A673 (cell line): ENCODE results near the gene CUL2. TPM values are rescaled to one million over a fixed set of nuclear protein-coding genes. Genes with fewer than 3 reads are reported as not detected.
"Not testable (repeated sequence)": the region's sequence is repeated elsewhere in the genome, so short reads cannot be mapped to it uniquely, and the experiment has no call there.

Experiments used
- BruUV-seq: library from RNA; stranded (reverse); fragments of 400-500 nt; replicated peaks from 2 replicates; lab custom pipeline; 2021; lab: Mats Ljungman, UMichigan
- CTCF ChIA-PET: fragments of 300-600 bp; sonication (Branson Sonifier 250); formaldehyde crosslinking; loops from one replicate; lab custom pipeline; 2022; ENCODE audit warnings: antibody characterized with exemption; lab: Charles Lee
- POLR2A ChIA-PET: fragments of 300-600 bp; sonication (Branson Sonifier 250); formaldehyde crosslinking; loops from one replicate; lab custom pipeline; 2022; ENCODE audit warnings: antibody characterized with exemption; ENCODE audit not compliant: low non-redundant PET; lab: Charles Lee
- DNase-seq: peaks from one replicate; pipeline ENCODE4 v3.0.0-alpha.2; 2015; ENCODE audit warnings: low spot score
- H3K27ac ChIP-seq: fragments of 200-600 bp; sonication (generic); 2 replicates; pipeline ENCODE4 v1.5.1; 2016; ENCODE audit warnings: mixed run types, low read depth, mild to moderate bottlenecking, mixed read lengths, antibody characterized with exemption, low read length; ENCODE audit not compliant: poor library complexity, severe bottlenecking
- H3K27me3 ChIP-seq: fragments of 200-600 bp; sonication (generic); replicated peaks from 2 replicates; pipeline ENCODE4 v1.6.1; 2017; ENCODE audit warnings: mixed run types, low read depth, mild to moderate bottlenecking, mixed read lengths, antibody characterized with exemption, low read length; ENCODE audit not compliant: insufficient read depth, poor library complexity
- H3K36me3 ChIP-seq: fragments of 200-600 bp; sonication (generic); 2 replicates; pipeline ENCODE4 v1.6.1; 2016; ENCODE audit warnings: mixed run types, mild to moderate bottlenecking, mixed read lengths, antibody characterized with exemption, low read length; ENCODE audit not compliant: insufficient read depth, poor library complexity, severe bottlenecking
- H3K4me1 ChIP-seq: fragments of 200-600 bp; sonication (generic); 2 replicates; pipeline ENCODE4 v1.6.1; 2017; ENCODE audit warnings: mixed run types, mild to moderate bottlenecking, mixed read lengths, antibody characterized with exemption, low read length; ENCODE audit not compliant: insufficient read depth, poor library complexity, severe bottlenecking
- H3K4me3 ChIP-seq: fragments of 200-600 bp; sonication (generic); 2 replicates; pipeline ENCODE4 v1.5.1; 2016; ENCODE audit warnings: low read depth, mixed run types, mild to moderate bottlenecking, mixed read lengths, low read length; ENCODE audit not compliant: poor library complexity, severe bottlenecking
- H3K9me3 ChIP-seq: fragments of 200-600 bp; sonication (generic); 2 replicates; pipeline ENCODE4 v1.6.1; 2016; ENCODE audit warnings: mixed run types, low read depth, mild to moderate bottlenecking, mixed read lengths, antibody characterized with exemption, low read length; ENCODE audit not compliant: poor library complexity, severe bottlenecking
- EZH2 ChIP-seq: fragments of 200-600 bp; sonication (generic); IDR thresholded peaks from 2 replicates; pipeline ENCODE4 v1.6.1; 2017; ENCODE audit warnings: borderline replicate concordance, low read depth, mild to moderate bottlenecking, mixed read lengths, antibody characterized with exemption, low read length; ENCODE audit not compliant: poor library complexity, severe bottlenecking
- intact Hi-C: fragments of 100-400 bp; cut with micrococcal nuclease; formaldehyde crosslinking; loops from one replicate; pipeline ENCODE4 v1.10.0; 2022; ENCODE audit not compliant: unreplicated experiment
- total RNA-seq: library from RNA; stranded (reverse); gene quantifications from 2 replicates; pipeline ENCODE4 v1.2.3, GENCODE V29; 2021
- TF ChIP-seq, protein P1 (sequence below): fragments of 300-800, 200-600 bp; sonication (generic); conservative IDR thresholded peaks from 2 replicates; pipeline ENCODE4 v1.5.1; 2017; ENCODE audit warnings: low read depth, mild to moderate bottlenecking, antibody characterized with exemption, low read length, moderate library complexity, mixed read lengths

CUL2 gene
- total RNA-seq, 1 experiment from 2014 or later: 45.2 TPM

DNA sequence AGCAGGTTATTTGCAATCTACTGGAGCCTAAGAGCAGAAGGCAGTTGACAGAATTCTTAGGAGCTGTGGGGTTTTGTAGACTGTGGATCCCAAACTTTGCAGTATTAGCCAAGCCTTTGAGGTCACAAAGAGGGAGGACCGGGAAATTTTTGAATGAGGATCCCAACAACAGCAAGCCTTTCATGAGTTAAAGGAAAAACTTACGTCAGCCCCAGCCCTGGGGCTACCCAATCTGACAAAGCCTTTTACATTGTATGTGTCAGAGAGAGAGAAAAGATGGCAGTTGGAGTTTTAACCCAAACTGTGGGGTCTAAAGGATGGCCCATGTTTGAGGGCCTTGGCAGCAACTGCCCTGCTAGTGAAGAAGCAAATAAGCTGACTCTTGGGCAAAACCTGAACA is 117.5 kb downstream of the CUL2 start:
- H3K9me3 ChIP-seq, CTCF ChIA-PET, H3K4me3 ChIP-seq, H3K27ac ChIP-seq, BruUV-seq, H3K36me3 ChIP-seq, H3K27me3 ChIP-seq, intact Hi-C loops, POLR2A ChIA-PET, DNase-seq, H3K4me1 ChIP-seq: not testable (repeated sequence)

DNA sequence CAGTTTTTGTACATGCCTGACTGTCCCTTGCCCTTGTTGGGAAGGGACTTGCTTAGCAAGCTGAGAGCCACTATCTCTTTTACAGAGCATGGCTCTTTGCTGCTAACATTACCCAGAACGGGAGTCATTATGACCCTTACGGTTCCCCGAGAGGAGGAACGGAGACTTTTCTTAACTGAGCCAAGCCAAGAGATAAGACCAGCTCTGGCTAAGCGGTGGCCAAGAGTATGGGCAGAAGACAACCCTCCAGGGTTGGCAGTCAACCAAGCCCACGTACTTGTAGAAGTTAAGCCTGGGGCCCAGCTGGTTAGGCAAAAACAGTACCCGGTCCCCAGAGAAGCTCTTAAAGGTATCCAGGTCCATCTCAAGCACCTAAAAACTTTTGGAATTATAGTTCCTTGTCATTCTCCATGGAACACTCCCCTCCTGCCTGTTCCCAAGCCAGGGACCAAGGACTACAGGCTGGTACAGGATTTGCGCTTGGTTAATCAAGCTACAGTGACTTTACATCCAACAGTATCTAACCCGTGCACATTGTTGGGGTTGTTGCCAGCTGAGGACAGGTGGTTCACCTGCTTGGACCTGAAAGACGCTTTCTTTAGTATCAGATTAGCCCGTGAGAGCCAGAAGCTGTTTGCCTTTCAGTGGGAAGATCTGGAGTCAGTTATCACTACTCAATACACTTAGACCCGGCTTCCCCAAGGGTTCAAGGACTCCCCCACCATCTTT is 118.4 kb downstream of the CUL2 start:
- H3K27me3 ChIP-seq, H3K9me3 ChIP-seq, intact Hi-C loops, BruUV-seq, H3K27ac ChIP-seq, POLR2A ChIA-PET, H3K36me3 ChIP-seq, H3K4me3 ChIP-seq, H3K4me1 ChIP-seq, DNase-seq: not testable (repeated sequence)
- CTCF ChIA-PET: interaction anchor here (0.9 kb wide), 1 partner anchor 306 kb away, joined by 3 read pairs; no protein-coding TSS in a partner anchor

DNA sequence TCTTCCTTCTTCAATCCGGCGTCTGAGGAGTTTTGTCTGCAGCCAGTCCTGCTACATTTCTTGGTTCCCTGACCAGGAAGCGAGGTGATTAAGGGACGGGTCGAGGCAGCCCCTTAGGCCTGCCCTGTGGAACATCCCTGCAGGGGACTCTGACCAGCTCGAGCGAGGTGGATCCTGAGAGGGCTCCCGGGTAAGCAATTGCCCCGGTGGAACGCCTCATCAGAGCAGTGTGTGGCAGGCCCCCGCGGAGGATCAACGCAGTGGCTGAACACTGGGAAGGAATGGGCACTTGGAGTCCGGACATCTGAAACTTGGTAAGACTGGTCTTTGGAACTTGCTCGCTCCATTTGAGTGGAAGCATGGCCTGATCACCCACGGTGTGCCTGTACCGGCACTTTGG is 121.0 kb downstream of the CUL2 start:
- no TSS peak for BruUV-seq
- no peak for DNase-seq
- intact Hi-C loops: no loop called here
- Histone ChIP-seq H3K27ac (no peak overlapping the region), H3K9me3 (no peaks in the 10 kb centered on the region), H3K4me3 (no peak overlapping the region), H3K4me1 (no peaks in the 10 kb centered on the region), H3K36me3 (no peaks in the 10 kb centered on the region), H3K27me3 (no peaks in the 10 kb centered on the region)
- TF ChIP-seq, protein P1, sequence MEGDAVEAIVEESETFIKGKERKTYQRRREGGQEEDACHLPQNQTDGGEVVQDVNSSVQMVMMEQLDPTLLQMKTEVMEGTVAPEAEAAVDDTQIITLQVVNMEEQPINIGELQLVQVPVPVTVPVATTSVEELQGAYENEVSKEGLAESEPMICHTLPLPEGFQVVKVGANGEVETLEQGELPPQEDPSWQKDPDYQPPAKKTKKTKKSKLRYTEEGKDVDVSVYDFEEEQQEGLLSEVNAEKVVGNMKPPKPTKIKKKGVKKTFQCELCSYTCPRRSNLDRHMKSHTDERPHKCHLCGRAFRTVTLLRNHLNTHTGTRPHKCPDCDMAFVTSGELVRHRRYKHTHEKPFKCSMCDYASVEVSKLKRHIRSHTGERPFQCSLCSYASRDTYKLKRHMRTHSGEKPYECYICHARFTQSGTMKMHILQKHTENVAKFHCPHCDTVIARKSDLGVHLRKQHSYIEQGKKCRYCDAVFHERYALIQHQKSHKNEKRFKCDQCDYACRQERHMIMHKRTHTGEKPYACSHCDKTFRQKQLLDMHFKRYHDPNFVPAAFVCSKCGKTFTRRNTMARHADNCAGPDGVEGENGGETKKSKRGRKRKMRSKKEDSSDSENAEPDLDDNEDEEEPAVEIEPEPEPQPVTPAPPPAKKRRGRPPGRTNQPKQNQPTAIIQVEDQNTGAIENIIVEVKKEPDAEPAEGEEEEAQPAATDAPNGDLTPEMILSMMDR: no peak
- no peak for TF ChIP-seq EZH2
- ChIA-PET CTCF (no interaction called here), POLR2A (no interaction called here)

DNA sequence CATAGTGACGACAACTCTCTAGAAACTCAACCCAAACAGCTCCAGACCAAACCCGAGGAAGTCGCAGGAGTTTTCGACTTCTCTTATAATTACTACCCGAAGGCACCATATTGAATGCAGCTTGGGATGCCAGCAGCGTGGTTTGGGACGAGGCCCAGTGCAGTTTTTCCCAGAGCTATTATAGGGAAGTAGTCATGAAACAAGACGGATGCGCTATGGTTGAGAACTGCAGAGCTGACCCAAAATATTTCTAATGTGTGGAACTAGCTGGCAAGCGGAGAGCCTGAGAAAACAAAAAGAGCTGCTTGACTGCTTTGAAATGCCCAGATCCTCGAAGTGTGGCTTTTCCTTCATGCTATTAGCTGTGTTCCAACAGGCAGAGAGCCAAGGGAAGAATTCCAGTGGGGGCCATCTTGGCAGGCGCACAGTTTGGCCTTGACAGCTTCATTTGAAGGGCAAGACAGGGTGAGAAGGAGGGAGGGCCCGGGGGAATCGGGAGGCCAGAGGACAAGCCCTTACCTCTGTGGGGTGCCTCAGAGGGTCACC is 122.7 kb downstream of the CUL2 start:
- Histone ChIP-seq H3K27me3 (no peaks in the 10 kb centered on the region), H3K4me3 (no peak overlapping the region), H3K27ac (no peak overlapping the region), H3K36me3 (no peaks in the 10 kb centered on the region), H3K4me1 (no peaks in the 10 kb centered on the region), H3K9me3 (no peaks in the 10 kb centered on the region)
- CTCF ChIA-PET: no interaction called here
- no peak for DNase-seq
- BruUV-seq: no TSS peak
- POLR2A ChIA-PET: interaction anchor here (0.5 kb wide), 1 partner anchor 292 kb away, joined by 3 read pairs; no protein-coding TSS in a partner anchor
- intact Hi-C loops: no loop called here
- no peak for TF ChIP-seq EZH2
- TF ChIP-seq, protein P1: no peak
